Left forelimb (tissue), 1 donor: ENCODE measurements around the gene NR4A2.

ENCODE experiments used
- DNase-seq: peaks from one replicate; pipeline ENCODE4 v3.0.0-alpha.2; 2018; ENCODE audit warnings: low spot score

Gene NR4A2

DNA sequence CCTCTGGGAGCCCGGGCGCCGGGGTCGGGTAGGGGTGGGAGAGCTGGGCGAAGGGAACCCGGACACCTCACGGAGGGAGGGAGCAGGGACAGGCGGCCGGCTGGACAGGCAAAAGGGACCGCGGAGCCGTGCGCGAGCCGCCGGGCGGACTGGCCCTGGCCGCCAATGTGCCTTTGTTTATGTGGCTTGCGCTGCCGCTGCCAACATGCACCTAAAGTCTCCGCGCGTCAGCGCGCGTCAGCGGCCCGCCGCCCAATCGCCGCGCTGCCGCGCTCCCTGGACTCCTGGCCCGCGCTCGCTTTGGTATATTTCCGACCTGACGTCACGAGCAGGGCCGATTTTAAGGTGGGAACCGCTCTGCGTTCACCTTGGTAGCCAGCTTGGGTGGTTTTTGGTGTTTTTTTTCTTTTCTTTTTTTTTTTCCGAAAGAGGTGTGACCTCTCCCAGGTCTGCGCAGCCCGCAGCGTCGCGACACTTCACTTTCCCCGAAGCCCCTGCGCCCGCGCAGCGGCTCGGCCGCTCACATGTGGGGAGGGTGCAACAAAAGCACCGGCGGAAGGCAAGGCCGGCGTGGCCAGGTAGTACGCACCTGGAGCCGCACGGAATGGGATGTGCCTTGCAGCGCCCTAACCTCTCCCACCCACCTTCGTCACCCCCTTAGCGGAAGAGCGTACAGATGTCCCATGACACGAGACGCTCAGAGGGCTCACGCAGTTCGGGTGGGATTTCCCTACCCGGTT is at the start of gene NR4A2:
NR4A2 (minus strand) TSS at position 188 of the 740 bp plus-strand sequence. CDS start 2,535 bp downstream, outside the sequence.
- peak; percentile 86 for DNase-seq

DNA sequence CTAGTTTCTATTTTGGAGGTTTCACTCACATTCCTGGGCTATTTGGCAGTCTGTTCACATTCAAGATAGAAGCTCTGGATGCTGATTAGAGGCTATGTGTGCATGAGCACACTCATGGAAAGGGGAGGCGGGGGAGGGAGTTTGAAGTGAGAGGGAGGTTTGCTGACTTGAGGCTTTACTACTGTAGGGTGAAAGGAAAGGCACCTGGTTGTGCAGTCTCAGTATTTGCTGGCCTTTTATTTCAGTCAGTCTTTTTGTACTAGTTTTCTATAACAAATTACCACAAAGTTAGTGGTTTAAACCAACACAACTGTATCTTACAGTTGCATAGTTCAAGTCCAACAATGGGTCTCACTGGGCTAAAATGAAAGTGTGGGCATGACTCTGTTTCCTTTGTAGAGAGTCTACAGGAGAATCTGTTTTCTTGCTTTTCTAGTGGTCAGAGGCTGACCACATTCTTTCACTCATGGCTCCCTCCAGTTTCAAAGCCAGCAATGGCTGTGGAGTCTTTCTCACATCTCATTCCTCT is 47.7 kb upstream of the NR4A2 start:
- DNase-seq, result no peak

DNA sequence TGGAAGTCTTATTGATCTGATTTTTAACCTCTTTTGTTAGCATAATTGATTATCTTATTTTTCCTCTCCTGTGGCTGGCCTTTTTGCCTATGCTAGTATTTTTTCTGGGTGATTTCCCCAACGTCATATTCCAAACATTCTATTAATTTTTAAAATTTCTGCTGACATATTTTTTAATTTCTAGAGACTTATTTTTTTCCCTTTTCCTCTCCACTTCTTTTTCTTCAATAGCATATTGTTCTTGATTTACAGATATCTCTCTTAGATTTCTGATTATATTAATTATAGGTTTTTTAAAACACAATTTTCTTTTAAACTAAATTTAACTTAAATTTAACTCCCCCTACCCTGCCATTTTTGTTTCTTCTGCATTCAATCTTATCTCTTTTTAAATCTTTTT is 47.2 kb upstream of the NR4A2 start:
- no peak for DNase-seq

DNA sequence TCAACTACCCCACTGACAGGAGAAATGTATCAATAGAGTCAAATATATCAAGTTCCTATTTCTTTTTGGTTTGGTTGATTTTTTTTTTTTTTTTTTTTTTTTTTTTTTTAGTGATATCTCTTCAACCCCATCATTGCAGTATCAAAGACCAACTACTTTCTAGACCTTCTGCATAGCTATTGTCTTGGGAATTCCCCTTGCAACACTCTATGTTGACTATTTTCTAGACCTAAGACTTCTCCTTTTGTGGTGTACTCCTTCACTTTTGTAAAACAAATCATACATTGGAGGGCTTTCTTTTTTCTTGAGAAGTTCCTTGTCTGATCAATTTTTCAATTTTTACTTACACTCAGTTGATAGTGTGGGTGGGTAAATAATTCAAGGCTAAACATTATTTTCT is 46.5 kb upstream of the NR4A2 start:
- no peak for DNase-seq

DNA sequence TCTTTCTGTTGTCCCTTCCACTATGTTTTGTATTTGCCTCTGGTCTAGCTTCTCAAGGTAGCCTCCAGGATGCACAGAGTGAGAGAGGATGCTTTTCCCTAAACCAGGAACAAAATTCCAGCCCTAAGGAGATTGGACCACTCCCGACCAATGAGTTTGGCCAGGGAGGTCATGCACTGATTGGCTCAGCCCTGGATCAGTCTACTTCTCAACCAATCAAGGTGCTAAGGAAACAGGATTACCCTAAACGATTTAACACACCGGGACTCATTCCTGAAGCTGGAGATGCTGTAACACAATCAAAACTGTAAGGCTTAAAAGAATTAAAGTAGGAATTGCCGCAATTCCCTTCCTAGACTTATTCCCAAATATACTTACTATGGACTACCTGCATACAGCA is 34.2 kb upstream of the NR4A2 start:
- no peak for DNase-seq

DNA sequence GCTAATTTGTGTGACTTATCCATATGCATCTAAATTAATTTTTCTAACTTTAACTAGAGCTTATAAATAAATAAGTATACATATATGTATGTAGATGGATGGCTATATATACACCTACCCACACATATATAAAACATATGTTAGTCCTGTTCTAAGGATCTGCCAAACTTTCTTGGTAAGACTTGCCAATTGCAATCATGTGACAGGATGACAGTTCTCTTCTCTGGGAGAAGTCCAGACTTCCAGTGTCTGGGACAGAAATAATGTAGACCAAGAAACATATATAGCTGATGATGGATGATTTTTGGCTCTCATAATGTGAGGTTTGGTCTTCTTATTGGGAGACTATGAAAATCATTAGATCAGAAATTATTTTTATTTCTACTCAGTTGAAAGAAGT is 30.6 kb upstream of the NR4A2 start:
- DNase-seq, result no peak

DNA sequence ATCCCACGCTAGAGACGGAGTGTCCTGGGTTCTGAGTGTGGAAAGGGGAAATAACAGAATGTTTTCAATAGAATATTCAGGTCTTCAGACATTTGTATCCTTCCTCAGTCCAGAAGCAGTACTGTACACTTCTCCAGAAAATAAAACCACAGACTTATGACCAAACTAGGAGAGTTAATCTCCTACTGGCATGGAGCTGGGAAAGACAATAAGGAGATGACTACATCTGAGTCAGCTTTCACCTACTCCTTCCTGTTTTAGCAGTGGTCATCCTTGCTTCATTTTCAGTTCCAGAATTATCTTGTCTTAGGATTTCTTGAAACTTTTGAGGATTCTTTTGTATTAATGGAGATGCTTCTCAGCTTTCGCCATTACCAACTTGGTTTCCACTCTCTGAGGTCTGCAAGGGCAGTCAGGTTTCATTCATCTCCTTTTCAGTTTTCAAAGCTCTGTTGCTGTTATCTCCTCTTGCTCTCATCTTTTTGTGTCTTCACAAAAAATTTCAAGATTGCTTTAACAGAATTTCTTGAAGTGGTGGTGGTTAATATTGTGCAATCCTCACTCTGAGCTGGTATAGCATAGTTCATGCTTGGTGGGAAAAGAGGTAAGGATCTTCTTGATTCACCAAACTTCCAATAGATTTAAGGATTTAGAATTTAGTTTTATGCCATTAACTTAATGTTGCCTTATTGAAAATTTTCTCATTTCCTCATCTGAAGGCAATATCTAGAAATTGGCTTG is 23.7 kb upstream of the NR4A2 start:
- no peak for DNase-seq

DNA sequence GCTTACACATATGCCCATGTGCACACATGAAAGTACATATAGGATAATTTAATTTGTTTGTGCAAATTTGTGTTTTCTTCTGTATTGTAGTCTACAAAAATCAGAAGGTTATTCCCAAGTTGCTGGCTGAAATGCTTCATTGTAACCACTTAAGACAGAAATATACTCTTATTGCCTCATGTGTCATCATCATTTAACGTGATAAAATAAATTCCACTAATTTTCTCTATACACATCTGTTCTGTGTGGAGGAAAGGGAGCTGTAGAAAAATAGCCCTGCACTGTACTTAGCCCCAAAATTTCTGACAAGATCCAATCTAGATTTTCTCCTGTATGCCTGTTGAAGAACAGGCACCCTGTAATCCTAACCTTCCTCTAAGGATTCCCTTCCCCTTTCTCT is 20.4 kb upstream of the NR4A2 start:
- DNase-seq, result no peak

DNA sequence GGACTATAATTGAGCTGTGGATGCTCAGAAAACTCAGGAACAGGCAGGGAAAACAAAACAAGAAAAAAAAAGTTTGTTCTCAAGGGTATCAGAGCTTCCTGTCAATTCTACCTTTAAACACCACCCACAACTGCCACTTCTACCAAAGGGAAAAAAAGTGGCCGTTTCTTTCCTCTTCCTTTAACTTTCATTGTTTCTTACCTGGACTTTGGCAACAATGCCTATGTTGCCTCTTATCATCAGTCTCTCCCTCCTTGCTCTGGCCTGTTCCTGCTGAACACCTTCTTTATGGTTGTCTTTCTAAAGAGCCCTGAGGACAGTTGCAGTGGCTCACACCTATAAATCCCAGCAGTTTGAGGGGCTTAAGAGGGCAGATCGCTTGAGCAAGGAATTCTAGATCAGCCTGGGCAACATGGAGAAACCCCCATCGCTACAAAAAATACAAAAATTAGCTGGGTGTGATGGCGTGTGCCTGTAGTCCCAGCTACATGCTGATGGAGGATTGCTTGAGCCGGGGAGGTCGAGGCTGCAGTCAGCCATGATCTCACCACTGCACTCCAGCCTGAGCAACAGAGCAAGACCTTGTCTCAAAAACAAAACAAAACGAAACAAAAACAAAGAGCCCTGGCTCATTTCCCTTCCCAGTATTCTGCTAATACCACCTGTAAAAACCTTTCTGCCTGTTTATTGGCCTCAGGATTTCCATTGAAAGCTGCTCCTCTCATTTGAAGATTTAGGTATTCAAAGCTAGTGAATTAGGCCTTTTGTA is 18.0 kb upstream of the NR4A2 start:
- DNase-seq, result no peak

DNA sequence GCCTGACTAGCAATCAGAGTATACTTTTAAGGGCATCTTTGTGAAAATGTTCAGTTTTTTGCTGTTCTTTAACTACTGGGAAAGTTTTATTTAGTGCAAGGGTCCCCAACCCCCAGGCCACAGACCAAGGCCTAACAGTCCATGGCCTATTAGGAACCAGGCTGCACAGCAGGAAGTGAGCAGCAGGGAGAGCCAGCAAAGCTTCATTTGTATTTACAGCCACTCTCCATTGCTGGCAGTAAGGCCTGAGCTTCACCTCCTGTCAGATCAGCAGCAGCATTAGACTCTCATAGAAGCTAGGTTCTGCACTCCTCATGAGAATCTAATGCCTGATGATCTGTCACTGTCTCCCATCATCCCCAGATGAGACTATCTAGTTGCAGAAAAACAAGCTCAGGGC is 17.1 kb upstream of the NR4A2 start:
- no peak for DNase-seq

DNA sequence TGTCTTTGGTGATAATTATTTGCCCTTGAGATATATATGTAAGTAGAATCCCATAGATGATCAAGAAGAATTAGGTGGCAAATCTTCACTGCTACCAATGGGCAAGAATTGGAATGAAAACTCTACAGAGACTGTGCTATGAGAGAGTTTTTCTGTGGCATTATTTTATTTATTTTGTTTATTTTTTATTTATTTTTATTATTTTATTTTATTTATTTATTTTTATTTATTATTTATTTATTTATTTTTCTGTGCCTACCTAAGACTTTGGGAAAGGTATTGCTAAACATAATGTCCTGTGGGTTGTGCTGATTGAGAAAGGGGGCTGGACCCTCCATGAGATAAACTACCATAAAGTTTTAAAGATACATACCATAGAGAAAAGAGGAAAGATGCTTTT is 16.6 kb upstream of the NR4A2 start:
- DNase-seq, result no peak

DNA sequence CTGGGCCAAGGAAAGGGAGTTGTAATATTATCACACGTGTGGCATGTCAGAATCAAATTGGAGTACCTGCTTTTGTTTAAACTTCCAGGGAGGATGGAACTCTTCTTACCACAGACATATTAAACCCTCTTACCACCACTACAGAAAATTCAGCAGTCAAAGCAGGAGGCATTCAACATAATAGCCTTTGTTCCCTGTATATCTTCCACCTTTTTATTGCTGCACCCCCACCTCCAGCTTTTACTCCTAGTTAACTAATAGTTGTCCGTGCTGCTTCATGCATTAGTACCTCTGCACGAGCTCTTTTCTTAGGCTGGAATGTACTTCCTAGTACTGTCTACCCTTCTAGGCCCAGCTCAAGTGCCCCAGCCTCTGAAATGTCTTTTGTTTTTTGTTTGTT is 14.9 kb upstream of the NR4A2 start:
- DNase-seq, result no peak

DNA sequence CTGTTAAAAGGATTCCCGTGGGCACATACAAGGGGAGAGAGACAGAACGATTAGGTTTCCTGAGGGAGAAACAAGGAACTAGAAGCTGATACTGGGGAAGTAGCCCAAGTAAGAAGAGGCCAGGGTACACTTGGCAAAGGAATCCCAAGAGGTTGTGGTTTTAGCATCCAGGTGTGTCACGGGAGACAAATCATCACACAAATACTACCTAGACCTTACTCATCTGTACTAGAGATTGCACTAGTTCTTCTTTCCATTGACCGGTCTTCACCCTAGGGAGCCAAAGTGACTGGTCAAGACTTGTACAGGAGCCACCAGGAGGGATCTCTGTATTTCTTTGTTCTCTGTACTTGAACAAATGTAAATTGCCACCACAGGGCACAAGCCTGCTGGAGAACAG is 14.2 kb upstream of the NR4A2 start:
- DNase-seq, result no peak

DNA sequence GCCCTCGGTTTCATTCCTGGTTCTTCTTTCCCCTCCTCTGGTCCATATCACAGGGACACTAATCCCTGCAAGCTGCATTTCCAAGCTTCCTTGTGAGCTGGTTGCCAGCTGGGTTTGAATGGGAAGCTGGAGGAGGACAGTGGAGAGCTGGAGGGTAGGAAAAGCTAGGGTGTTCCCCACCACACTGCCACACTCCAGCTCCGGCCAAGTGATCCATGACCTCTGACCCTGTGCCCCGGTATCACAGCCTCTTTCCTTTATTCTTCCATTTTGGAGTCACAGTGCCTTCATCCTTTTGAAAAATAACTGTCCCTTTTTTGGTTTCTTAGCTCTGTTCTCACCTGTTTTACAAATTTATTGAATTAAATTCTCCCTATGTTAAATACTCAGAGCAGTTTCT is 13.1 kb upstream of the NR4A2 start:
- DNase-seq, result no peak

DNA sequence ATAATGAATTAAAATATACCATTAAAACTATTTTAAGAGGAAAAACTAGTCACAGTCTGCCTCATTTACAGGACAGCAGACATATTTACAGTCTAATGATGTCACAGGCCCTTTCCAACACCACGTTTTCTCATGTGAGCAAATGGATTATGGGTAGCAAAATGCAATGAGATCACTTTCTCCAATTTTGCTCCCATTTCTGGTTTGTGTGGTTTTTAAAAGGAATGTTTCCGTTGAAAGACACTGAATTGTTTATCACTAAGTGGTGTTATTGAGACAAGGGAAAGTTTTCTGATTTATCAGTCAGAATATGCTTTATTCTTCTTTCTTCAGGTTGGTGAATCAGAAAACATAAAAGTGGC is 11.4 kb upstream of the NR4A2 start:
- no peak for DNase-seq

DNA sequence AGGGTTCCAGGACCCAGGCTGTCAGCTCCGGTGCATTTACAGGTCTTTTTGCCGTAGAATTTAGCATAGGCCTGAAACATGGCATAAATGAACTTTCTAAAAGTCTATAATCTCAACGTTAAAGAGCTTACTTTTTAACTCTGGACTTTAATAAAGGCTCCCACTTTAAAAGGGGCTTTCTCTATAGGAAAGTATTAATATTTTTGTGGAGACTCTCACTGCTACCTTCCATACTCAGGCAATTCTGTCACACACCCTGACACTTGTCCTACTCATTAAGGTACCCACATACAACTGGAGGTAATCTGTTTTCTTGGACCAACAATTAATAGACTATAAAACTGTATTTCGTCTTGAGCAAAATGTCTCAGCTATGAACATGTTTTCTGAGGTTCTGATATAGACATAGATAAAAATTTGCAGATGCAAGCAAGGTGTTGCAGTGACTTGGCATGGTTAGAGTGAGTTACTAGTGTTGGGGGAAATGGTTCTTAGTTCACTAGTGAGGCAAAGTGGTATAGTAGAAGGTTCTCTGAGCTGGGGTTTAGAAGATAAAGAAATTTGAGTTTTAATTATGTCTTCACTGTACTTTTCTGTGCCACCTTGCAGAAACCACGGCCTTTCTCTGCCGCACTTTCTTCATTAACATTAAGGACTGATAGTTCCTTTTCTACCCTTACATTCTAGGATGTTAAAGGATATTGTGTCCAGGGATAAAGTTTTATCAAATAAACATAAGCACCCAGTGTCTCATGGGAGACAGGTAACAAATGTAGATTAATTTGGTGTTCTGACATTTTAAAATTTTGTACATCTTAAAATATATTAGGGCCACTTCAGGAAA is 10.8 kb upstream of the NR4A2 start:
- no peak for DNase-seq

DNA sequence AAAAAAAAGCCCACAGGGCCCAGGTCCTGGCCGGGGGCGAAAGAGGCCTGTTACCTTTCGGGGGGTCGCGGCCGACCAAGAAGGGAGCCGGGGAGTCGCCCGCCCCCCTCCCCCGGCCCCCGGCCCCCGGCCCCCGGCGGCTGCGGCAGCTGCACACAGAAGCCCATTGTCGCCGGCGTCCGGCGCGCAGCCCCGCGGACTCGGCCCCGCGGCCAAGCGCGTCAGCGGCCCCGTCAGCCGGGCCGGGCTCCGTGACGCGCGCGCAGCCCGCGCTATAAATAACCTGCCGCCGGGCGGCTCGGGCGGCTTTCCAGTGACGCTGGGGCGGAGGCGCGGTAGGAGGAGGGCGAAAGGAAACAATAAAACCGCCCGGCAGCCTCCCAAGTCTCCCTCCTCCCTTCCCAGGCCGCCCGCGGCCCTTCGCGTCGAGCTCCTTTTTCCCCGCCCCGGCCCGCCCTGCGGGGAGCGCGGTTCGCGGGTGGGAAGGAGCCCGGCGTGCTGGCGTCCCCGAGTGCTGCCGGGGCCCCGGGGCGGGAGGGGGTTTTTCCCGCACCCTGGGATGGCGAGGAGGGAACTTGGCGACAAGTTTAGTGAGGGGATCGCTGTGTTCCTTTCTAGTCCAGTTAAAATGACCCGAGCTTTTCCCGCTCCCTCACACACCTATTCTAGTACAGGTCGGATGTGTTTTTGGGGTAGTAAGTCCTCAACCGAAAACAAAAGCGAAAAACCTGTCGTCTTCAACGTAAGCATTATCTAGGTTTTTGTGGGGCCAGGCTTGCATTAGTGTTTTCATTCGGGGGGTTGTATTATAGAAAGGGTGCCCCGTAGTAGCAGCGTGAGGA is 10.0 kb upstream of the NR4A2 start:
- DNase-seq, result peak; percentile 98

DNA sequence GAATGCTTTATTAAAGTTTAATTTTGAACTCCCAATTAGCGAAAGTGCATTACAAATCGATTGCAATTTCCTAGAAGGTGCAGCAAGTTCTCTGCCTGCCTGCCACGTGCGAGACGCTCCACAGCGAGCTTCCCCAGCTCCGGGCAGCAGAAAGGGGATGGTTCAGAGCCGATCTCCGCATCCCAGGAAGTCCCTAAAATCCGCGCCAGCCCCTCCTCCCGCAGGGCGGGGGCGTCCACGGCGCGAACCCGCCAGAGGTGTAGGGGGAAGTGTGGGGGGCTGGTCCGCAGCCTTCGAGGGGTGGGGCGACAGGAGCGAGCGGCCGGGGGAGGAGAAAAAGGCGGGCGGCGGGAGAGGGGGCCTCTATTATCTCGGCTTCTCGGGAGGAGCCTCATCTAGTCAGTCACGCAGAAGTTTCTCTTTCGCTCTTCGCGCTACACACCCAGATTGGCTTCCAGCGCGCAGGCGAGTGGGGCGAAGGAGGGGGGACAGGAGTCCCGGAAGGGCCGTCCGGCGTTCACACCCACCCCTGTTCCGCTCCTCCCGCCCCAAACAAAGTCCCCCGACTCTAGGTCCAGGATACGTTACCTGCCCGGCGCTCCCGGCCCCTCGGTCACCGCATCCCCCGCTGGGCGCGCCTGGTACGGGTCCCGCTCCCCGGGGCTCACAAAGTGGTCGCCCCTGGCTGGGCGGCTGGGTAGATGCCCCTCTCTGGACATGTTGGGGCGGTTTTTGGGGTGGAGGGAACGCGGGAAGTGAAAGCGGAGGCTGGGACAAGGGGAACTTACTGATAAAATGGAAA is 9.1 kb upstream of the NR4A2 start:
- DNase-seq, result peak; percentile 95

DNA sequence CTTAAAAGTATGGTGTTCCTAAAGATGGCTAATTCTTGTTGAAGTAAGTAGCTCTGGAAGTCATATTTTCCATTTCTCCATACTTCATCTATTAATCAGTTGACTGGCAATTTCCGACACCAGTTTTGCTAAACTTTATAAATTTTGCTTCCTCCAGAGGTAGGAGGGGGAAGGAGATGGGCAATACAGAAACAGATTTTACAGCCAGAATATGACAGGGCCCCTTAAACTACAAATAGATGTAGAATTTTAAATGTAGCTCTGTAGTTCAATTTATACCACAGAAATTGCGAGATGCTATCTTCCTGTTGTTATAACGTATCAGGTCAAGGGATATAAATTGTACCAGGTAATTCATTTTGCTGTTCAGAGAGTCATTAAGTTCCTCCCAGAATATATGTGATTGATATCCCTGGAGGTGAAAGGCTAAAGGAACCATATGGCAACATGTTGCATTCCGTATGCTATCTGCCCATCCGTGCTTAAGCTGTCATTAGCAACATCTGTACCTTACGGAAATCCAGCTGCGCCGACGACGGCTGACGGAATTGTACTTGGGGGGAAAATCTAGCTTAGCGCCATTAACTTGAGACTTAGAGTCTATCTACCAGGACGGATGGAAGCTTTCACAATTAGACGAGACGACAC is 8.4 kb upstream of the NR4A2 start:
- DNase-seq, result no peak

DNA sequence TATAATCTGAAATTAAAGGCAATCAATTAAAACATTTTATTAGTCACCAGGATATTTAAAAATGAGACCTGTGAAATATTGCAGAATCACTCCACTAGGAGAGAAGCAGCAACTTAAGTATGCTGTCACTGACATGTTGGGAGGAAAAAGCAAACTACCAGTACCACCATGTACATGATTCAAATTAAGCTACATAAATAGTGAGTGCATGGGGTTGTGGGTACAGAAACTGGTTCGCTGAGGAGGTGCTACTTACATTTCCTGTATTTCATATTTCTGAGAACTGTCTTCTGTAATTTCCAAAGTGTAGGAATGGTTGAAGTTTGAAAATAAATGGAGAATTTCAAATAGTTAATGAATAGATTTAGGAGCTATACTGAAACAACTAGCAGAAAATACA is 7.9 kb upstream of the NR4A2 start:
- DNase-seq, result no peak
